ENCODE results near the gene BTN1A1.

DNA sequence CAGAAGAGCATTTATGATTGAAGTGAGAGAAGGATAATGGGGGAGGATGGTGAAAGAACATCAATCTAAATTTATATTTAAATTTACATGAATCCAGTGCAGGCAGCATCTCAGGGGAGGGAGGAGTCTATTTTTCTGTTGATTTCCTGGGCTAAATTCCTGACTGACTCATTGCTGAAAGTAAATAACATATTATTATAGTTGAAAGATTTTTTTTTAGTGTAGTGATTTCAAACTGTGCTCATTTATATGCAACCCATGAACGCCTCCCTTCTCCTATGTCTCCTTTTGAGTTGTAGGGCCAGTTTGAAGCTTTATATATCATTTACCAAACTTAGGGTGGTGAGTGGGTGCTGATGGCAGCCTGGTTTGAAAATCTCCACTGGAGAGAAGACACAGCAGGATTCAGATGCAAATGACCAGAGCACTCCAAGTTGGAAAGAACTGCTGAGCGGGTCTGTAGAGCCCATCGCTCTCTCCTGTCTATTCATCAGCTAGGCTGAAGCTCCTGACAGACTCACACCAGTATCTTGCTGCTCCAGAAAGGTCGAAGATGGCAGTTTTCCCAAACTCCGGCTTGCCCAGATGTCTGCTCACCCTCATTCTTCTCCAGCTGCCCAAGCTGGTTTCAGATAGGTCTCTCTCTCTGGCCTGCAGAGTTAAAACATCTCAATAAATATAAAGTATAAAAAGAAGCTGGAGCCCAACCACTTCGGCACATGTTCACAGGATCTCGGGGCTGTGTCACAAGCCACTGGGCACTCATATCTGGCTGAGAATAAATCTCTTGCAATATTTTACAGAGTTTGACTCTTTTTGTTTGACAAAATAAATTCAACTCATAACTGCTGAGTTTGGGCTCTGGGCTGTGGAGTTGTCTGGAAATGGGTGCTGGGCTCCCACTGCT lies 24.0 kb upstream of the BTN1A1 start:
- TF ChIP-seq, protein P1, sequence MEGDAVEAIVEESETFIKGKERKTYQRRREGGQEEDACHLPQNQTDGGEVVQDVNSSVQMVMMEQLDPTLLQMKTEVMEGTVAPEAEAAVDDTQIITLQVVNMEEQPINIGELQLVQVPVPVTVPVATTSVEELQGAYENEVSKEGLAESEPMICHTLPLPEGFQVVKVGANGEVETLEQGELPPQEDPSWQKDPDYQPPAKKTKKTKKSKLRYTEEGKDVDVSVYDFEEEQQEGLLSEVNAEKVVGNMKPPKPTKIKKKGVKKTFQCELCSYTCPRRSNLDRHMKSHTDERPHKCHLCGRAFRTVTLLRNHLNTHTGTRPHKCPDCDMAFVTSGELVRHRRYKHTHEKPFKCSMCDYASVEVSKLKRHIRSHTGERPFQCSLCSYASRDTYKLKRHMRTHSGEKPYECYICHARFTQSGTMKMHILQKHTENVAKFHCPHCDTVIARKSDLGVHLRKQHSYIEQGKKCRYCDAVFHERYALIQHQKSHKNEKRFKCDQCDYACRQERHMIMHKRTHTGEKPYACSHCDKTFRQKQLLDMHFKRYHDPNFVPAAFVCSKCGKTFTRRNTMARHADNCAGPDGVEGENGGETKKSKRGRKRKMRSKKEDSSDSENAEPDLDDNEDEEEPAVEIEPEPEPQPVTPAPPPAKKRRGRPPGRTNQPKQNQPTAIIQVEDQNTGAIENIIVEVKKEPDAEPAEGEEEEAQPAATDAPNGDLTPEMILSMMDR (IDR thresholded peaks at IDR 0.05 in 4 of 5, conservative IDR thresholded peaks at IDR 0.05 in 1 of 5) = no peak
- no peak for TF ChIP-seq POLR2A (IDR thresholded peaks at IDR 0.05)
